K562 treated with DMSO at 1 percent for 4 hours (cell line): ENCODE data around the gene TMEM200C. TPM values are rescaled to one million over a fixed set of nuclear protein-coding genes. Genes with fewer than 3 reads are reported as not detected.

Source experiments
- total RNA-seq: library from RNA; unstranded; fragments of 300-600 nt; gene quantifications from 2 replicates; pipeline ENCODE4 v1.2.3, GENCODE V29; 2022; ENCODE audit not compliant: insufficient read depth

The TMEM200C gene
- not detected in 2 replicates for total RNA-seq

GRCh38 chr18:5895299-5895875 is at the start of gene TMEM200C:
TMEM200C (minus strand) TSS chr18:5895522; CDS start chr18:5892063, 3,459 bp downstream.

